ENCODE measurements around the gene MTSS2.

MTSS2 gene

DNA sequence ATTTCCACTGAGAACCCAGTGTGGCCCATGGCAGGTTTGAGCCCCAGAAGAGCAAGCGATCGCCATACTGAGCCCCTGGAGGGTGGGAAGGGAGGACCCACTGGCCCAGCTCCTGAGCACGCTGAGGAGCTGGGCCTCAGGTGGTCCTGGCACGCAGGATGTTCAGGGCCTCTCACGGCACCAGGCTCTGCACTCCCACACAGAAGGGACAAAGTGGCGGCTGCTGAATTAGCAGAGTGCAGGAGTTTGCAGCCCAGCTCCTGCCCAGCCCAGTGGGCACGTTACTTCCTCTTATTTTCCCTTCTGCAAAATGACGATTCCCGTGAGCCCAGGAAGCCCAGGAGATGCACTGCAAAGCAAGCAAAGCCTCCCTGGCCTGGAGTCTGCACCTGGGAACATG lies 42.3 kb upstream of the MTSS2 start:
- no peak for DNase-seq (ENCODE audit: low read depth)
- H3K4me3 ChIP-seq (ENCODE audit: low read length), result no peak overlapping the region
- no peak for TF ChIP-seq CTCF (conservative IDR thresholded peaks at IDR 0.05; ENCODE audit: low read length)

GRCh38 chr16:70726892-70727361 lies 41.1 kb upstream of the MTSS2 start:
- no peak for DNase-seq (ENCODE audit: low read depth)
- H3K4me3 ChIP-seq (ENCODE audit: low read length), result no peak overlapping the region
- TF ChIP-seq CTCF (conservative IDR thresholded peaks at IDR 0.05; ENCODE audit: low read length), result no peak

DNA sequence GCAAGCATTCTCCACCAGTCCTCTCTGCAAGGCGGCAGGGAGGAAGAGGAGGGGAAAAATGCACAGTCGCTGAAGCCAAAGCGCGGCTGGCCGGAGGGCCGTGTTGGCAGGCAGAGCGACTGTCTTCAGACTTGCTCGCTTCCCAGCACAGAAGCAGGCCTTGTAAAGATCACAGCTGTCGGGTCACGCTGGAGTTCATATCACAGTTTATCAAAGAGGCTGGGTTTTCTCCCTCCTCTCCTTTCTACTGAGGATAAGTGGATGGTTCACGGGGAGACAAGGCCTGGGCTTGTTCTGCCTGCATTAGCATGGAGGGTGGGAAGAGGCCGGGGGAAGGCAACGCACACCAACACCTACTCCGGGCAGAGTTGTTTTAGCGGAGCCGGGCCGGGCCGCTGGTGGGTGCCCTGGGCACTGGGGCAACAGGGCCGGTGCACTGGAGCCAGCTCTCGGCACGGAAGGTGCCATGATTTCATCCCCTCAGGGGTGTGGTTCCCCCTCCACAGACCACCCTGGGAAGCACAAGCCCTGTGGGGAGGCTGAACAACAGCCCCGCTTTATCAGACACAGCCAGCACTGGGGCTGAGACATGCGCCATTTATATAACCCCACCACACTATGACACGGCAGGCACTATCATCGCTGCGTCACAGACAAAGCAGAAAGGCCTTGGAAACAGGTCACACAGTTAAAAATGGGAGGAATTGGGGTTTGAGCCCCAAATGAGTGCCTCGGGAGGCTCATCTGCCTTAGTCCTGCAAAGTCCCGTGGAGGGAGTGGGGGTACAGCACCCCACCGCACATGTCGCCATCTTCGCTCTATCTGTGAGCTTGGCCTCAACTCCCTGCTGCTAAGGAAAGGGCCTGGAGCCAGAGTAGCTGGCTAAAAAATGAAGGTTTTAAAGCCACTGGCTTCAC lies 40.3 kb upstream of the MTSS2 start:
- TF ChIP-seq CTCF (conservative IDR thresholded peaks at IDR 0.05; ENCODE audit: low read length), result no peak
- no peak for DNase-seq (ENCODE audit: low read depth)
- H3K4me3 ChIP-seq (ENCODE audit: low read length), result no peak overlapping the region

DNA sequence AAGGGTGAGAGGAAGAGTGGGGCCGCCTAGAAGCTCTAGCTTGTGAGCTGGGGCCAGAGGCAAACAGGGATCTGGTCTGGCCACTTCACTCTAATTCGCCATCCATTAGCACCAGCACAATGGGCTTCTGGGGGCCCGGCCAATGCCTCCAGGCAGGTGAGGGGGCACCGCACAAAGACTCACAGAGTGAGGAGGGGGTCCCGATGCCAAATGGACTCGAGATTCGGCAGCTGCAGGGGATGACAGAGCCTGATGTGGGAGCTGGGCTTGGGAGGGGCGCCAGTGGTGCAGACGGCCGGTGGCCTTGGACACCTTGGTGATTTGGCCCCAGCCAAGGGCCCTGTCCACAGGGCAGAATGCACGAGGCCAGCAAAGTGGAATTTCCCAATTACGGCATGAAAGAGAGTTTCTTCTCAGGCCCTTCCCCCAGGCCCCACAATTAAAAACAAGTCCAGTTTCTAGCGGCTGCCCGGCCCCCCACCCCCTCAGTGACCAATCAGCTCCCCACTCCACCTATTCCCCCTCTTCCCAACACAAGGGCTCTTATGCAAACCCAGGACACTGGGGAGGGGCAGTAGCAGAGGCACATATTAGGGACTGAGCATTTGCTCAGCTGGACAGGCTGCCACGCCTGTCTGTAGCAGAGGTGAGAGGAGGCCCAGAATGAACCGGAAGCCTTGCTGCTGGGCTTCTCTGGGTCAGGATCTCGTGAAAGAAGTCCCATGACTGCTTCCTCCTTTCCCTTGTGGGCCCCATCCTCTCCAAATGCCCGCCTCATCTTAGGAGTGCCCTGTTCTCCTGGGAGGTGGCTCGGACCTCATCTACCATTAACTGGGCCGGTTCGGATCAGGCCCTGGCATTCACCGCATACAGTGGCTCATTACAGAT lies 39.4 kb upstream of the MTSS2 start:
- H3K4me3 ChIP-seq (ENCODE audit: low read length), result no peak overlapping the region
- TF ChIP-seq CTCF (conservative IDR thresholded peaks at IDR 0.05; ENCODE audit: low read length), result no peak
- DNase-seq (ENCODE audit: low read depth), result no peak

DNA sequence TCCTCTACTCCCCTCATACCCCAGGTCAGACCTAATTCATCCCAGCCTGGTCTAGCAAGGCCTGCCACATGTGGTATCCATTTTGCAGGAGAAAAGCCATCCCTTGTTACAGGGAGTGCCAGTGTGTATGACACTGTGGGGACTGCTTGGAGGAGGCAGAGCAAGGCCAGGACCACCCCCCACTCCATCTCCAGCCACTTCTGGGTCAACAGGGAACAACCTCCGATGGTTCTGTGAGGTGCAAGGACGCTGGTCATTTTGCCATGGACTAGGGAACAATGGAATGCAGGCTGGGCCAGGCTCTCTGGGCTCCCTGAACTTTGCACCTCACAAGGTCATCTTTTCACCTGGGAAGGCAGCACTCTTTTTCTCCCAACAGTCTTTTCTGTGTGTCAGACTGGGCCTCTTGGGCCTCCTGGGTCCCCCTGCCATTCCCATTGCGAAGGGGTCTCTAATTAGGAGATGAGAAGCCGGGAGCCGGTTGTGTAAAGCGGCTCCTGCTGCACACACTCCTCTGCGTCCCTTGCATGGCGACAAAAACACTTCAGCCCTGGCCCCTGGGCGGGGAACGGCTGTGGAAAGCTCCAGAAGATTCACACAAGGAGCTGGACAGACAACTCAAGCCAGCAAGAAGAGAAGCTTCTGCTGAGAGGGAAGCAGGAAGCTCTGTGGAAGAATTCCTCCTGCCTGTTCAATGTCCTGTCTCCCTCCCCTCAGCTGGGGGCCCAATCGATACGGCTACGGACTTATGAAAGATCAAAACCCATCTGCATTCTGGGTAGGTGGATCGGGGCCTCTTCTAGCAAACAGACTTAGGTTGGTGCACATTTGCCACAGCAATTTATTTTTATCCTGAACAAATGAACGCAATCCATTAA lies 38.5 kb upstream of the MTSS2 start:
- TF ChIP-seq CTCF (conservative IDR thresholded peaks at IDR 0.05; ENCODE audit: low read length), result no peak
- H3K4me3 ChIP-seq (ENCODE audit: low read length), result no peak overlapping the region
- DNase-seq (ENCODE audit: low read depth), result no peak

GRCh38 chr16:70723740-70724145 lies 37.9 kb upstream of the MTSS2 start:
- TF ChIP-seq CTCF (conservative IDR thresholded peaks at IDR 0.05; ENCODE audit: low read length), result no peak
- no peak for DNase-seq (ENCODE audit: low read depth)
- no peak overlapping the region for H3K4me3 ChIP-seq (ENCODE audit: low read length)
